ENCODE measurements around the gene EDEM2.

- TF ChIP-seq CTCF (IDR thresholded peaks at IDR 0.05; ENCODE audit: borderline replicate concordance, extremely low read depth, low read length, poor library complexity, severe bottlenecking): no peak
- TF ChIP-seq EZH2 (IDR thresholded peaks at IDR 0.05; ENCODE audit: borderline replicate concordance, low read depth, low read length, severe bottlenecking): no peak
Observed at GRCh38 chr20:35101620-35102019, 45.5 kb downstream of the EDEM2 start.
